RPMI7951 (cell line): ENCODE results near the gene ADRA1B. TPM values are rescaled to one million over a fixed set of nuclear protein-coding genes. Genes with fewer than 3 reads are reported as not detected.
"Not testable (repeated sequence)": the region's sequence is repeated elsewhere in the genome, so short reads cannot be mapped to it uniquely, and the experiment has no call there.

ENCODE experiments used
- DNase-seq: peaks from one replicate; pipeline ENCODE4 v3.0.0-alpha.2; 2012; ENCODE audit warnings: low read depth
- total RNA-seq: library from RNA; depleted of rRNA; stranded (reverse); fragments of >200 nt; shearing (Covaris generic); gene quantifications from 2 replicates; pipeline ENCODE4 v1.2.3, GENCODE V29; 2014

The ADRA1B gene
- total RNA-seq, 1 experiment from 2014 or later = not detected

GRCh38 chr5:159965838-159966128 is 49.5 kb downstream of the ADRA1B start:
- not testable (repeated sequence) for DNase-seq

- DNase-seq = no peak
Measured at GRCh38 chr5:159969966-159970365, 53.7 kb downstream of the ADRA1B start.

GRCh38 chr5:159971038-159971437 is 54.8 kb downstream of the ADRA1B start:
- DNase-seq = no peak

- DNase-seq = no peak
Measured at GRCh38 chr5:159971514-159971913, 55.2 kb downstream of the ADRA1B start.

- DNase-seq = no peak
Measured at GRCh38 chr5:159971931-159972461, 55.7 kb downstream of the ADRA1B start.

GRCh38 chr5:159972538-159973362 is 56.5 kb downstream of the ADRA1B start:
- no peak for DNase-seq

GRCh38 chr5:159975462-159976019 is 59.3 kb downstream of the ADRA1B start:
- DNase-seq = peak; percentile 76

- no peak for DNase-seq
Measured at GRCh38 chr5:159976921-159977320, 60.6 kb downstream of the ADRA1B start.

GRCh38 chr5:159978358-159978757 is 62.1 kb downstream of the ADRA1B start:
- no peak for DNase-seq

GRCh38 chr5:159982421-159983173 is 66.3 kb downstream of the ADRA1B start:
- no peak for DNase-seq

- DNase-seq = peak; percentile 37
Measured at GRCh38 chr5:159987031-159987674, 70.9 kb downstream of the ADRA1B start.

GRCh38 chr5:159990506-159990905 is 74.2 kb downstream of the ADRA1B start:
- DNase-seq = peak; percentile 15

GRCh38 chr5:159992566-159992965 is 76.3 kb downstream of the ADRA1B start:
- DNase-seq = no peak

- no peak for DNase-seq
Measured at GRCh38 chr5:159993194-159993593, 76.9 kb downstream of the ADRA1B start.

GRCh38 chr5:159995907-159996306 is 79.6 kb downstream of the ADRA1B start:
- no peak for DNase-seq

GRCh38 chr5:160001457-160001856 is 85.2 kb downstream of the ADRA1B start:
- DNase-seq = no peak

- DNase-seq = no peak
Measured at GRCh38 chr5:160007514-160007913, 91.2 kb downstream of the ADRA1B start.

GRCh38 chr5:160008529-160008876 is 92.2 kb downstream of the ADRA1B start:
- DNase-seq = not testable (repeated sequence)

- DNase-seq = peak; percentile 97
Measured at GRCh38 chr5:160008877-160009590, 92.8 kb downstream of the ADRA1B start, which contains the start of gene TTC1. TSS of gene TTC1 (plus strand) at chr5:160009139. CDS start at chr5:160010529, 1,390 bp downstream.

- no peak for DNase-seq
Measured at GRCh38 chr5:160009591-160009989, 93.3 kb downstream of the ADRA1B start.

- no peak for DNase-seq
Measured at GRCh38 chr5:160011471-160011870, 95.2 kb downstream of the ADRA1B start.
